GM13976 (cell line): Measurements from ENCODE around the gene ATG16L2.
"Not testable (repeated sequence)": the region's sequence is repeated elsewhere in the genome, so short reads cannot be mapped to it uniquely, and the experiment has no call there.

Experiments
- DNase-seq: peaks from one replicate; pipeline ENCODE4 v3.0.0; 2012; ENCODE audit warnings: low spot score
- CTCF ChIP-seq: IDR thresholded peaks from 2 replicates; pipeline ENCODE4 v1.5.1; 2012; ENCODE audit warnings: borderline replicate concordance, mild to moderate bottlenecking; ENCODE audit not compliant: insufficient read depth; ENCODE audit errors: extremely low read depth, missing control alignments, control extremely low read depth
- in situ Hi-C: fragments of 300-500 bp; cut with MboI; formaldehyde crosslinking; loops from one replicate; pipeline ENCODE4 v1.12.0; 2022; ENCODE audit warnings: low sequenced_read_pairs, mixed read lengths, inconsistent platforms; ENCODE audit not compliant: unreplicated experiment

ATG16L2 gene

GRCh38 chr11:72824811-72825505, 10.7 kb downstream of the ATG16L2 start:
- in situ Hi-C loops = no loop called here
- DNase-seq = no peak
- TF ChIP-seq CTCF = no peak

DNA sequence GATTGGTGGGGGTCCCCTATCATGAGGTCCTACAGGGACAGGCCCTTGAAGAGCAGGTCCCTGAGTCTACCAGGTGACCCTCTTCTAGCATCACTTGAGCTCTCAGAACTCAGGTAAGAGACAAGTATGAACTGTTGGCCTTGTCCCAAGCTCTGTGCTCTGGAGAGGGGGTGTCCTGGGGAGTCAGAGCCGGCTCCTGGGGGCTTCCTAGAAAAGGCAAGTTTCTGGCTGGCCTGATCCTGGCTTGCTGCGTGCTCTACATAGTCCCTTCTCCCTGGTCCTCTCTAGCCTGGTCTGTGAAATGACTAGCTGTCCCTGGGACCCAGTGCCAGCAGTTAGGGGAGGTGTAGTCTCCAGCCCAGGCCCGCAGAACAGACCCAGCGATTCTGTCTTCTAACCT, 11.4 kb downstream of the ATG16L2 start:
- TF ChIP-seq CTCF = no peak
- DNase-seq = no peak
- in situ Hi-C loops = no loop called here

DNA sequence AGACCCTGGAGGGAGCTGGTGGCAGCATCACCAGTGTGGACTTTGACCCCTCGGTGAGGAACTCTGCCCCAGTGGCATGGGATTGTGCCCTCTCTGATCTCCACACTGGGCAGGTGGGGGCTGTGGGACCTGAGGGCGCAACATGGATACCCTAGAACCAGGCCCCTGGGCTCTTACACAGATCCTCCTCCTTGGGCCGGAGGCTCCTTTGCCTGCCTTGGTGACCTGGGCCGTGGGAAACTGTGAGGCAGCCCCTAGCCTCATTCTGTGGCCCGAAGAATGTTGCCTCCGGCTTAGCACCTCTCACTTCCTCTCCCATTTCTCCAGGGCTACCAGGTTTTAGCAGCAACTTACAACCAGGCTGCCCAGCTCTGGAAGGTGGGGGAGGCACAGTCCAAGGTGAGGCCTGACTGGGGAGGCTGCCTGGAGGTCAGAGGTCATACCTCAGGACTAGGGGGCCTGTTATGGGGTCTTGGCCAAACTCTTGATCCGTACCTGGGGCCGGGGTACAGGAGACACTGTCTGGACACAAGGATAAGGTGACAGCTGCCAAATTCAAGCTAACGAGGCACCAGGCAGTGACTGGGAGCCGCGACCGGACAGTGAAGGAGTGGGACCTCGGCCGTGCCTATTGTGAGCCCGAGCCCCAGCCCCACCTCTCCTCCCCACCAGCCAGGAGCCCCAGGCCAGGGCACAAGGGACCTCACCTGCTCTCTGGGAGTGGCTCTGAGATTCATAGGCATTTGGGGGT, 12.2 kb downstream of the ATG16L2 start:
- no peak for TF ChIP-seq CTCF
- no peak for DNase-seq
- in situ Hi-C loops = no loop called here

- in situ Hi-C loops = no loop called here
- TF ChIP-seq CTCF = no peak
These were observed 12.8 kb downstream of the ATG16L2 start for GRCh38 chr11:72826942-72827480.

GRCh38 chr11:72827656-72828055, 13.4 kb downstream of the ATG16L2 start:
- peak; percentile 47 for DNase-seq
- in situ Hi-C loops = not testable (repeated sequence)

More at GRCh38 chr11:72826942-72827480, 12.8 kb downstream of the ATG16L2 start:
- no peak for DNase-seq

- in situ Hi-C loops = no loop called here
- peak; percentile 28 for DNase-seq
- no peak for TF ChIP-seq CTCF
These were observed 13.9 kb downstream of the ATG16L2 start for GRCh38 chr11:72828081-72828567.

DNA sequence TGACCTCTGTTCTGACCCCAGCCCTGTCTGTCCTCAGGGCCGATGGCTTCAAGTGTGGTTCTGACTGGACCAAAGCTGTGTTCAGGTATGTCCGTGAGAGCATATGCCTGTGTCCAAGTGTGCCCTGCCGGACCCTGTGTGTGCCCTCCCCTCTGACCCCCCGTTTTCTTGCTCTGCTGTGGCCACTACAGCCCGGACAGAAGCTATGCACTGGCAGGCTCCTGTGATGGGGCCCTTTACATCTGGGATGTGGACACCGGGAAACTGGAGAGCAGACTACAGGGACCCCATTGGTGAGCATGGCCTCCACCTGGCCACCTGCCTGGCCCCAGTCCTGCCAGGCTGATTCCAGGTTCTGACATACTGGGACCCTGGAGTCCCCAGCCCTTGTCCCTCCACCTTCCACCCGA, 14.5 kb downstream of the ATG16L2 start:
- in situ Hi-C loops = no loop called here
- DNase-seq = peak; percentile 30
- TF ChIP-seq CTCF = no peak
